GM12878 (cell line): ENCODE data around the gene CHMP3. TPM values are rescaled to one million over a fixed set of nuclear protein-coding genes. Genes with fewer than 3 reads are reported as not detected.

Source experiments
- ATAC-seq: fragments of 200-7000 bp; cut with Tn5 transposase; 3 replicates; pipeline ENCODE4 v1.9.1; 2020; ENCODE audit warnings: mild to moderate bottlenecking, moderate library complexity
- Bru-seq: library from RNA; stranded (reverse); fragments of 400-500 nt; gene quantifications from one replicate; lab custom pipeline; 2021; lab: Mats Ljungman, UMichigan
- BruChase-seq, 2 experiments: library from RNA; stranded (reverse); fragments of 400-500 nt; gene quantifications; one replicate each; lab custom pipeline; 2021; lab: Mats Ljungman, UMichigan
- BruUV-seq: library from RNA; stranded (reverse); fragments of 400-500 nt; replicated peaks from 2 replicates; lab custom pipeline; 2021; lab: Mats Ljungman, UMichigan
- CTCF ChIA-PET: fragments of 300-600 bp; sonication (Branson Sonifier 250); formaldehyde crosslinking; extraction: SDS; loops from one replicate; lab custom pipeline; 2021; ENCODE audit warnings: inconsistent platforms; lab: Yijun Ruan, JAX
- POLR2A ChIA-PET: fragments of 350-600 bp; formaldehyde crosslinking; extraction: SDS; loops from one replicate; lab custom pipeline; 2021; ENCODE audit warnings: inconsistent platforms; lab: Charles Lee
- RAD21 ChIA-PET: fragments of 300-600 bp; sonication (Branson Sonifier 250); formaldehyde crosslinking; loops from one replicate; lab custom pipeline; 2023; ENCODE audit warnings: antibody characterized with exemption; ENCODE audit not compliant: unreplicated experiment; lab: Charles Lee
- SMC1A ChIA-PET: fragments of 300-600 bp; sonication (Branson Sonifier 250); formaldehyde crosslinking; loops from one replicate; lab custom pipeline; 2023; ENCODE audit not compliant: unreplicated experiment, uncharacterized antibody; lab: Charles Lee
- DNase-seq: peaks from one replicate; pipeline ENCODE4 v3.0.0-alpha.2; 2011; ENCODE audit warnings: low read depth, low spot score
- FAIRE-seq: peaks from 3 replicates; lab custom pipeline; 2011; peaks lifted over from hg19 to GRCh38; lab: Jason Lieb, UNC
- H2AFZ ChIP-seq: 2 replicates; pipeline ENCODE4 v1.6.0; 2011; ENCODE audit warnings: low read depth, low read length, control low read depth; ENCODE audit not compliant: control insufficient read depth
- H3K27ac ChIP-seq: 2 replicates; pipeline ENCODE4 v1.5.1; 2011; ENCODE audit warnings: control low read depth; ENCODE audit not compliant: control insufficient read depth, insufficient read depth
- H3K27me3 ChIP-seq, 2 experiments: replicated peaks in 1 of 2; 2 replicates each; pipeline versions ENCODE4 v1.6.0 to v1.6.1; 2011; ENCODE audit warnings: low read length in 1 of 2; ENCODE audit not compliant: control insufficient read depth in 2 of 2, insufficient read depth in 2 of 2
- H3K36me3 ChIP-seq, 2 experiments: 2 replicates each; pipeline ENCODE4 v1.5.1; 2011; ENCODE audit warnings: low read length in 1 of 2; ENCODE audit not compliant: control insufficient read depth in 2 of 2, insufficient read depth in 2 of 2
- H3K4me1 ChIP-seq: 2 replicates; pipeline ENCODE4 v1.6.1; 2011; ENCODE audit warnings: mild to moderate bottlenecking, low read length, moderate library complexity, mixed read lengths; ENCODE audit not compliant: control insufficient read depth, insufficient read depth
- H3K4me2 ChIP-seq: 2 replicates; pipeline ENCODE4 v1.6.0; 2011; ENCODE audit warnings: control low read depth; ENCODE audit not compliant: control insufficient read depth, insufficient read depth
- H3K4me3 ChIP-seq: fragments of 200-600 bp; sonication (generic); 2 replicates; pipeline ENCODE4 v1.5.1; 2016
- H3K79me2 ChIP-seq: 2 replicates; pipeline ENCODE4 v1.6.0; 2011; ENCODE audit warnings: low read length; ENCODE audit not compliant: control insufficient read depth, insufficient read depth
- H3K9ac ChIP-seq: 2 replicates; pipeline ENCODE4 v1.8.0; 2011; ENCODE audit warnings: low read length, control low read depth, mixed read lengths; ENCODE audit not compliant: control insufficient read depth, insufficient read depth
- H3K9me3 ChIP-seq: replicated peaks from 3 replicates; pipeline ENCODE4 v1.5.1; 2011; ENCODE audit warnings: mild to moderate bottlenecking, low read length; ENCODE audit not compliant: control insufficient read depth, insufficient read depth
- H4K20me1 ChIP-seq: 2 replicates; pipeline ENCODE4 v1.6.0; 2011; ENCODE audit not compliant: control insufficient read depth, insufficient read depth
- CEBPB ChIP-seq, 2 experiments: fragments of 150-350 bp in 1 of 2; IDR thresholded peaks; 2 replicates each; pipeline ENCODE4 v1.6.1; 2012 to 2014; ENCODE audit warnings: low read depth in 2 of 2, low read length in 2 of 2, borderline replicate concordance in 1 of 2, inconsistent platforms in 1 of 2
- CREM ChIP-seq: IDR thresholded peaks from 2 replicates; pipeline ENCODE4 v1.6.1; 2014; ENCODE audit warnings: antibody characterized with exemption, low read depth
- MTA2 ChIP-seq: fragments of 450-650 bp; IDR thresholded peaks from 2 replicates; pipeline ENCODE4 v1.6.1; 2016; ENCODE audit warnings: low read depth, mild to moderate bottlenecking, moderate library complexity
- NR2C1 ChIP-seq: fragments of 450-650 bp; IDR thresholded peaks from 2 replicates; pipeline ENCODE4 v1.6.1; 2017; ENCODE audit warnings: antibody characterized with exemption, mild to moderate bottlenecking, moderate library complexity
- NRF1 ChIP-seq: conservative IDR thresholded peaks from 2 replicates; pipeline ENCODE4 v1.6.1; 2011; ENCODE audit warnings: mild to moderate bottlenecking, low read depth, low read length, improper control_type of control experiment
- POLR2AphosphoS2 ChIP-seq: IDR thresholded peaks from 2 replicates; pipeline ENCODE4 v1.6.1; 2011; ENCODE audit warnings: low read depth, mild to moderate bottlenecking, low read length, improper control_type of control experiment, moderate library complexity
- RCOR1 ChIP-seq: conservative IDR thresholded peaks from 2 replicates; pipeline ENCODE4 v1.6.1; 2012; ENCODE audit warnings: low read depth, low read length, improper control_type of control experiment
- RUNX3 ChIP-seq: IDR thresholded peaks from 2 replicates; pipeline ENCODE4 v1.6.1; 2012; ENCODE audit warnings: low read length, inconsistent platforms
- SREBF1 ChIP-seq: IDR thresholded peaks from 2 replicates; pipeline ENCODE4 v1.6.1; 2012; ENCODE audit warnings: mild to moderate bottlenecking, low read length
- TCF3 ChIP-seq: IDR thresholded peaks from 2 replicates; pipeline ENCODE4 v1.6.1; 2012; ENCODE audit warnings: low read depth, mild to moderate bottlenecking, low read length, borderline replicate concordance; ENCODE audit not compliant: insufficient read depth
- ZBTB4 ChIP-seq: fragments of 450-650 bp; formaldehyde crosslinking; IDR thresholded peaks from 2 replicates; pipeline ENCODE4 v1.4.0; 2022; ENCODE audit warnings: mild to moderate bottlenecking, moderate library complexity
- WGBS: methylation state at CpG from one replicate; pipeline ENCODE4 v1.1.6; 2016; ENCODE audit warnings: low lambda C conversion rate; ENCODE audit not compliant: insufficient replicate concordance, insufficient coverage; ENCODE audit errors: missing lambda C conversion rate; 5-methylcytosine and 5-hydroxymethylcytosine counted together
- in situ Hi-C: fragments of 300-500 bp; cut with MboI; formaldehyde crosslinking; loops from 9 replicates; pipeline ENCODE4 v1.14.3; 2018; ENCODE audit warnings: mixed read lengths
- intact Hi-C: fragments of 100-400 bp; cut with micrococcal nuclease; formaldehyde crosslinking; loops from one replicate; pipeline ENCODE4 v1.14.2; 2022; ENCODE audit not compliant: unreplicated experiment
- long read RNA-seq, 2 experiments: library from polyadenylated mRNA; unstranded; transcript quantifications; one replicate each; pipeline ENCODE4 v2.0.0, GENCODE V29; 2019 to 2020
- polyA minus RNA-seq, 3 experiments: library from RNA; depleted of rRNA, polyadenylated mRNA; stranded (reverse); fragments of >200 nt; gene quantifications; 2 replicates each; pipeline ENCODE4 v1.2.3, GENCODE V29; 2011
- polyA plus RNA-seq, 11 experiments: library from polyadenylated mRNA; depleted of rRNA in 4 of 11; unstranded in 6 of 11; stranded (reverse) in 5 of 11; fragments of >200 nt; fragmentation: Nextera tagmentation in 4 of 11; fragmentation: Illumina TruSeq in 1 of 11; extraction: Ambion mirVana in 4 of 11; extraction: Trizol in 1 of 11; gene quantifications; 1 replicate in 1 of 11; 2 replicates in 10 of 11; pipeline versions ENCODE4 v1.2.1 to v1.2.3, GENCODE V29; 2011 to 2016; ENCODE audit warnings: inconsistent platforms in 2 of 11, missing spikeins in 2 of 11, low read depth in 1 of 11
- total RNA-seq, 4 experiments: library from RNA; depleted of rRNA in 3 of 4; stranded (reverse); fragments of >200 nt in 3 of 4; fragmentation: Illumina TruSeq in 1 of 4; extraction: Trizol in 1 of 4; gene quantifications; 2 replicates each; pipeline versions ENCODE4 v1.2.1 to v1.2.3, GENCODE V29; 2013 to 2021
- TF ChIP-seq, protein P1 (sequence below): fragments of 450-650 bp; IDR thresholded peaks from 2 replicates; pipeline ENCODE4 v1.6.1; 2018; ENCODE audit warnings: borderline replicate concordance, mild to moderate bottlenecking; ENCODE audit not compliant: partially characterized antibody

Gene CHMP3
- 20.3 and 20.8 TPM in 2 replicates for total RNA-seq (2013; cell fraction: nucleolus; rRNA removed)
- 22.5 and 31.3 TPM in 2 replicates for total RNA-seq (2014; rRNA removed)
- 36.7 and 39.9 TPM in 2 replicates for total RNA-seq (2014; rRNA removed; fragmentation: Illumina TruSeq; extraction: Trizol)
- 31.2 and 32.5 TPM in 2 replicates for total RNA-seq (2021)
- polyA plus RNA-seq (2011; ENCODE audit: low read depth) = 21.8 TPM
- 41.2 and 52.0 TPM in 2 replicates for polyA plus RNA-seq (2011; rRNA removed)
- 17.3 and 17.7 TPM in 2 replicates for polyA plus RNA-seq (2011; cell fraction: cytosol; rRNA removed)
- 11.1 and 11.4 TPM in 2 replicates for polyA plus RNA-seq (2011; cell fraction: nucleus; rRNA removed)
- 29.2 and 31.9 TPM in 2 replicates for polyA plus RNA-seq (2012)
- polyA plus RNA-seq (2014; fragmentation: Illumina TruSeq; extraction: Trizol) = 56.8 and 62.2 TPM in 2 replicates
- polyA plus RNA-seq (2014; fragmentation: Nextera tagmentation; extraction: Ambion mirVana) = 10 to 100 TPM; 24.1 to 27.6 TPM
- polyA plus RNA-seq (2014; rRNA removed) = 22.9 and 26.0 TPM in 2 replicates
- 10 to 100 TPM; 32.5 to 35.8 TPM for polyA plus RNA-seq (2016; fragmentation: Nextera tagmentation; extraction: Ambion mirVana)
- 19.2 and 22.6 TPM in 2 replicates for polyA minus RNA-seq (2011; rRNA and poly(A)+ RNA removed)
- 4.5 and 6.5 TPM in 2 replicates for polyA minus RNA-seq (2011; cell fraction: cytosol; rRNA and poly(A)+ RNA removed)
- 8.3 and 12.3 TPM in 2 replicates for polyA minus RNA-seq (2011; cell fraction: nucleus; rRNA and poly(A)+ RNA removed)
- percentile 72 among the genes with signal in this experiment for Bru-seq, nascent RNA
- percentile 95 among the genes with signal in this experiment for BruChase-seq, experiment 1, labeled RNA remaining after a 6-hour chase
- BruChase-seq, experiment 2, labeled RNA remaining after a 2-hour chase = percentile 96 among the genes with signal in this experiment
- long read RNA-seq, experiment 1, transcript CHMP3-201 (6 exons, 3,171 nt) = major isoform, 19 of 24 reads
- long read RNA-seq, experiment 1, partial matches to known transcripts = 0 of 24 reads
- long read RNA-seq, experiment 1, other reads (novel, unspliced or antisense) = 5 of 24 reads
- long read RNA-seq, experiment 2, transcript CHMP3-201 (6 exons, 3,171 nt) = major isoform, 63 of 80 reads
- long read RNA-seq, experiment 2, partial matches to known transcripts = 4 of 80 reads
- long read RNA-seq, experiment 2, other reads (novel, unspliced or antisense) = 10 of 80 reads

GRCh38 chr2:86562922-86563649 is at the start of gene CHMP3:
Gene CHMP3 (minus strand): TSS chr2:86563443. CDS start chr2:86563348, 95 bp downstream.
- Histone ChIP-seq H3K27me3 (no peaks in the 10 kb centered on the region), H3K79me2 (peaks cover 34% of the 10 kb centered on the region), H3K9me3 (peaks cover 2% of the 10 kb centered on the region), H4K20me1 (no peaks in the 10 kb centered on the region), H3K27ac (peak within 1 kb of the TSS; percentile 99), H3K4me1 (peaks cover 5% of the 10 kb centered on the region), H3K36me3 (no peaks in the 10 kb centered on the region), H3K4me2 (peak within 1 kb of the TSS; percentile 71), H3K4me3 (peak within 1 kb of the TSS; percentile 89), H3K9ac (peak within 1 kb of the TSS; percentile 95), H2AFZ (peak within 1 kb of the TSS; percentile 97)
- 2% methylated on average over 56 of the region's 57 CpGs for WGBS
- POLR2A ChIA-PET = interaction anchor here (1.0 to 3.6 kb wide), 4 partner anchors 10 to 121 kb away, joined by 3 to 20 read pairs (median 8); partner anchors contain the start of gene KDM3A
- ATAC-seq (peak; percentile 94), DNase-seq (peak; percentile 94), FAIRE-seq (peak; percentile 91)
- SMC1A ChIA-PET = interaction anchor here (0.7 to 1.6 kb wide), 5 partner anchors 10 to 122 kb away, joined by 3 to 6 read pairs (median 5); partner anchors contain the start of gene KDM3A
- CTCF ChIA-PET = interaction anchor here (0.9 to 1.4 kb wide), 2 partner anchors 22 to 122 kb away, joined by 3 to 5 read pairs; partner anchors contain the start of gene KDM3A
- TSS peak; percentile 70 for BruUV-seq
- intact Hi-C loops (loop anchor here (2.0 kb wide), 2 partner anchors 60 to 120 kb away; partner anchors contain the start of gene RNF103), in situ Hi-C loops (no loop called here)
- RAD21 ChIA-PET = no interaction called here
- TF ChIP-seq SREBF1 (peak; percentile 90), NR2C1 (peak; percentile 82), POLR2AphosphoS2 (peak; percentile 91), CREM (peak; percentile 80), CEBPB (IDR thresholded peaks at IDR 0.05; ENCODE audit: borderline replicate concordance in 1 of 2, low read depth in 2 of 2, low read length in 2 of 2) (no peak), ZBTB4 (peak; percentile 69; the same call in 1 of the 2 replicates), NRF1 (peak; percentile 89), RUNX3 (peak; percentile 49; the same call in 1 of the 2 replicates), TCF3 (peak; percentile 30; the same call in 1 of the 2 replicates), MTA2 (peak; percentile 44), RCOR1 (peak; percentile 14; the same call in 1 of the 2 replicates)
- TF ChIP-seq, protein P1, sequence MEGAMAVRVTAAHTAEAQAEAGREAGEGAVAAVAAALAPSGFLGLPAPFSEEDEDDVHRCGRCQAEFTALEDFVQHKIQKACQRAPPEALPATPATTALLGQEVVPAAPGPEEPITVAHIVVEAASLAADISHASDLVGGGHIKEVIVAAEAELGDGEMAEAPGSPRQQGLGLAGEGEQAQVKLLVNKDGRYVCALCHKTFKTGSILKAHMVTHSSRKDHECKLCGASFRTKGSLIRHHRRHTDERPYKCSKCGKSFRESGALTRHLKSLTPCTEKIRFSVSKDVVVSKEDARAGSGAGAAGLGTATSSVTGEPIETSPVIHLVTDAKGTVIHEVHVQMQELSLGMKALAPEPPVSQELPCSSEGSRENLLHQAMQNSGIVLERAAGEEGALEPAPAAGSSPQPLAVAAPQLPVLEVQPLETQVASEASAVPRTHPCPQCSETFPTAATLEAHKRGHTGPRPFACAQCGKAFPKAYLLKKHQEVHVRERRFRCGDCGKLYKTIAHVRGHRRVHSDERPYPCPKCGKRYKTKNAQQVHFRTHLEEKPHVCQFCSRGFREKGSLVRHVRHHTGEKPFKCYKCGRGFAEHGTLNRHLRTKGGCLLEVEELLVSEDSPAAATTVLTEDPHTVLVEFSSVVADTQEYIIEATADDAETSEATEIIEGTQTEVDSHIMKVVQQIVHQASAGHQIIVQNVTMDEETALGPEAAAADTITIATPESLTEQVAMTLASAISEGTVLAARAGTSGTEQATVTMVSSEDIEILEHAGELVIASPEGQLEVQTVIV = peak; percentile 85
